ENCODE measurements around the gene SLC12A8. TPM values are rescaled to one million over a fixed set of nuclear protein-coding genes. Genes with fewer than 3 reads are reported as not detected.

The SLC12A8 gene
- total and polyA plus RNA-seq, 9 of the 15 experiments (the other 6 are each of a cell fraction or from before 2014, with no cell fraction given): 0.04 to 0.33 (median 0.09) TPM; not detected in 4

DNA sequence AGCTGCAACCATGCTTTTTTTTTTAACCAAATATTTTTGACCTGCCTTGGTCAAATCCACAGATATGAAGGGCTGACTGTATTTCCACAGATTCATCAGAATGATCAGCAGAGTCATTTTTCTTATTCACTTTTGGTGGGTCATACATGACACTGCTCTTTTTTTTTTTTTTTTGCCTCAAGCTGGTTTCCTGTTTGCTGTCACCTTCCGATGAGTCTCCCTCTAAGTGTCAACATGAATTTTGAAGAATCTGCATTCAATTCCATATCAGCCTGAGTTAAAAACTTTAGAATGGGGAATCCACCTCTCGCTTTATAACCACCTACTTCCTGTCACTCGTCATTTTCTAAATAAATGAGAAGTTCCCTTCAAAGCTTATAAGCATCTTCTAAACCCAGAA, 2.2 kb upstream of the SLC12A8 start (continued):
- TF ChIP-seq, protein P1, sequence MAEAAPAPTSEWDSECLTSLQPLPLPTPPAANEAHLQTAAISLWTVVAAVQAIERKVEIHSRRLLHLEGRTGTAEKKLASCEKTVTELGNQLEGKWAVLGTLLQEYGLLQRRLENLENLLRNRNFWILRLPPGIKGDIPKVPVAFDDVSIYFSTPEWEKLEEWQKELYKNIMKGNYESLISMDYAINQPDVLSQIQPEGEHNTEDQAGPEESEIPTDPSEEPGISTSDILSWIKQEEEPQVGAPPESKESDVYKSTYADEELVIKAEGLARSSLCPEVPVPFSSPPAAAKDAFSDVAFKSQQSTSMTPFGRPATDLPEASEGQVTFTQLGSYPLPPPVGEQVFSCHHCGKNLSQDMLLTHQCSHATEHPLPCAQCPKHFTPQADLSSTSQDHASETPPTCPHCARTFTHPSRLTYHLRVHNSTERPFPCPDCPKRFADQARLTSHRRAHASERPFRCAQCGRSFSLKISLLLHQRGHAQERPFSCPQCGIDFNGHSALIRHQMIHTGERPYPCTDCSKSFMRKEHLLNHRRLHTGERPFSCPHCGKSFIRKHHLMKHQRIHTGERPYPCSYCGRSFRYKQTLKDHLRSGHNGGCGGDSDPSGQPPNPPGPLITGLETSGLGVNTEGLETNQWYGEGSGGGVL (CRISPR knock-in tag; IDR thresholded peaks at IDR 0.05): no peak
- TF ChIP-seq ATF7 (IDR thresholded peaks at IDR 0.05) (no peak), ZNF695 (CRISPR knock-in tag; IDR thresholded peaks at IDR 0.05) (no peak), FOS (IDR thresholded peaks at IDR 0.05; ENCODE audit: extremely low read depth, insufficient read length) (no peak), MEIS2 (IDR thresholded peaks at IDR 0.05; ENCODE audit: partially characterized antibody) (peak; percentile 58), ADNP (tag; IDR thresholded peaks at IDR 0.05) (no peak), TAF1 (IDR thresholded peaks at IDR 0.05; ENCODE audit: control insufficient read depth, extremely low read depth, insufficient read depth, low read length, severe bottlenecking) (no peak), CEBPG (CRISPR knock-in tag; IDR thresholded peaks at IDR 0.05) (no peak), CEBPG (tag; conservative IDR thresholded peaks at IDR 0.05 in 1 of 2, IDR thresholded peaks at IDR 0.05 in 1 of 2) (no peak), HIVEP1 (CRISPR knock-in tag; IDR thresholded peaks at IDR 0.05) (no peak), HNRNPK (IDR thresholded peaks at IDR 0.05; ENCODE audit: low read depth, low read length, poor library complexity, severe bottlenecking) (no peak), KLF16 (IDR thresholded peaks at IDR 0.05) (no peak), CAMTA2 (CRISPR knock-in tag; conservative IDR thresholded peaks at IDR 0.05) (no peak), POLR2AphosphoS5 (IDR thresholded peaks at IDR 0.05; ENCODE audit: control insufficient read depth, insufficient read depth, low read depth, low read length) (no peak), ZBTB7A (IDR thresholded peaks at IDR 0.05; ENCODE audit: borderline replicate concordance, control insufficient read depth, low read depth, low read length) (no peak), MCM7 (IDR thresholded peaks at IDR 0.05) (no peak), CREBBP (IDR thresholded peaks at IDR 0.05; ENCODE audit: low read depth, low read length) (no peak), MAFG (tag; conservative IDR thresholded peaks at IDR 0.05) (peak; percentile 76), CBX1 (IDR thresholded peaks at IDR 0.05; ENCODE audit: low read depth) (no peak), BRF1 (IDR thresholded peaks at IDR 0.05; ENCODE audit: borderline replicate concordance, extremely low read depth, insufficient read length) (no peak), SMARCB1 (IDR thresholded peaks at IDR 0.05; ENCODE audit: insufficient read length, low read depth) (no peak), ZNF444 (CRISPR knock-in tag; IDR thresholded peaks at IDR 0.05) (no peak), ZNF436 (CRISPR knock-in tag; IDR thresholded peaks at IDR 0.05) (no peak), CBX5 (IDR thresholded peaks at IDR 0.05; ENCODE audit: borderline replicate concordance, low read depth) (no peak)
- TF ChIP-seq, protein P2, sequence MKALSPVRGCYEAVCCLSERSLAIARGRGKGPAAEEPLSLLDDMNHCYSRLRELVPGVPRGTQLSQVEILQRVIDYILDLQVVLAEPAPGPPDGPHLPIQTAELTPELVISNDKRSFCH (CRISPR knock-in tag; IDR thresholded peaks at IDR 0.05): no peak
- TF ChIP-seq, protein P2 (tag; IDR thresholded peaks at IDR 0.05): no peak
- TF ChIP-seq, protein P3, sequence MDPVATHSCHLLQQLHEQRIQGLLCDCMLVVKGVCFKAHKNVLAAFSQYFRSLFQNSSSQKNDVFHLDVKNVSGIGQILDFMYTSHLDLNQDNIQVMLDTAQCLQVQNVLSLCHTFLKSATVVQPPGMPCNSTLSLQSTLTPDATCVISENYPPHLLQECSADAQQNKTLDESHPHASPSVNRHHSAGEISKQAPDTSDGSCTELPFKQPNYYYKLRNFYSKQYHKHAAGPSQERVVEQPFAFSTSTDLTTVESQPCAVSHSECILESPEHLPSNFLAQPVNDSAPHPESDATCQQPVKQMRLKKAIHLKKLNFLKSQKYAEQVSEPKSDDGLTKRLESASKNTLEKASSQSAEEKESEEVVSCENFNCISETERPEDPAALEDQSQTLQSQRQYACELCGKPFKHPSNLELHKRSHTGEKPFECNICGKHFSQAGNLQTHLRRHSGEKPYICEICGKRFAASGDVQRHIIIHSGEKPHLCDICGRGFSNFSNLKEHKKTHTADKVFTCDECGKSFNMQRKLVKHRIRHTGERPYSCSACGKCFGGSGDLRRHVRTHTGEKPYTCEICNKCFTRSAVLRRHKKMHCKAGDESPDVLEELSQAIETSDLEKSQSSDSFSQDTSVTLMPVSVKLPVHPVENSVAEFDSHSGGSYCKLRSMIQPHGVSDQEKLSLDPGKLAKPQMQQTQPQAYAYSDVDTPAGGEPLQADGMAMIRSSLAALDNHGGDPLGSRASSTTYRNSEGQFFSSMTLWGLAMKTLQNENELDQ (CRISPR knock-in tag; IDR thresholded peaks at IDR 0.05; ENCODE audit: borderline replicate concordance): no peak
